ENCODE results near the gene OR2T8.

The OR2T8 gene

GRCh38 chr1:247919952-247920351, at the start of gene OR2T8:
Gene OR2T8, plus strand, starts transcription at chr1:247920252. Its CDS starts 766 bp downstream, at chr1:247921018.
- no peak for DNase-seq

- no peak for DNase-seq
Measured at GRCh38 chr1:247883346-247883745, 36.7 kb upstream of the OR2T8 start.

- no peak for DNase-seq
Measured at GRCh38 chr1:247884797-247885413, 35.1 kb upstream of the OR2T8 start.

- no peak for DNase-seq
Measured at GRCh38 chr1:247895163-247895637, 24.9 kb upstream of the OR2T8 start, which contains the start of gene OR2W3. Gene OR2W3, plus strand, starts transcription at chr1:247895587. Its CDS starts 0 bp downstream, at chr1:247895587.

- DNase-seq = no peak
Measured at GRCh38 chr1:247895976-247896375, 24.1 kb upstream of the OR2T8 start.

- DNase-seq = no peak
Measured at GRCh38 chr1:247904122-247904521, 15.9 kb upstream of the OR2T8 start.

- DNase-seq = no peak
Measured at GRCh38 chr1:247905181-247905580, 14.9 kb upstream of the OR2T8 start.

GRCh38 chr1:247905910-247906503, 14.0 kb upstream of the OR2T8 start:
- DNase-seq = no peak

GRCh38 chr1:247906504-247907047, 13.5 kb upstream of the OR2T8 start:
- DNase-seq = peak; percentile 82 to 84

- no peak for DNase-seq
Measured at GRCh38 chr1:247908766-247909165, 11.3 kb upstream of the OR2T8 start.

GRCh38 chr1:247913786-247914185, 6.3 kb upstream of the OR2T8 start:
- no peak for DNase-seq

GRCh38 chr1:247914941-247915662, 5.0 kb upstream of the OR2T8 start:
- DNase-seq = no peak

GRCh38 chr1:247923941-247924340, 3.9 kb downstream of the OR2T8 start:
- DNase-seq = no peak

GRCh38 chr1:247924868-247925267, 4.8 kb downstream of the OR2T8 start, which contains the start of gene OR2AJ1:
Gene OR2AJ1, plus strand, starts transcription at chr1:247924889. Its CDS starts 8,880 bp downstream, at chr1:247933769.
- no peak for DNase-seq

- no peak for DNase-seq
Measured at GRCh38 chr1:247933989-247934388, 13.9 kb downstream of the OR2T8 start.

GRCh38 chr1:247935781-247936180, 15.7 kb downstream of the OR2T8 start:
- DNase-seq = no peak

- no peak for DNase-seq
Measured at GRCh38 chr1:247936415-247936814, 16.4 kb downstream of the OR2T8 start.

GRCh38 chr1:247936965-247937734, 17.1 kb downstream of the OR2T8 start:
- DNase-seq = peak; percentile 52 to 85

- DNase-seq = no peak
Measured at GRCh38 chr1:247942624-247943023, 22.6 kb downstream of the OR2T8 start.

GRCh38 chr1:247948558-247948957, 28.5 kb downstream of the OR2T8 start, which contains the start of gene OR2L8:
Gene OR2L8, plus strand, starts transcription at chr1:247948858. Its CDS starts 0 bp downstream, at chr1:247948858.
- no peak for DNase-seq

- DNase-seq = no peak
Measured at GRCh38 chr1:247953408-247953807, 33.4 kb downstream of the OR2T8 start.

- DNase-seq = no peak
Measured at GRCh38 chr1:247961791-247962190, 41.7 kb downstream of the OR2T8 start.

Data from NCI-H526 (cell line).